H9 (cell line): ENCODE data around the gene MDH1. TPM values are rescaled to one million over a fixed set of nuclear protein-coding genes. Genes with fewer than 3 reads are reported as not detected.

ENCODE experiments used
- DNase-seq: peaks from one replicate; pipeline ENCODE4 v3.0.0-alpha.2; 2017
- H2AFZ ChIP-seq: one replicate; pipeline ENCODE4 v1.6.1; 2013; ENCODE audit warnings: mild to moderate bottlenecking, low read length, control low read depth, moderate library complexity
- H2AK5ac ChIP-seq: 2 replicates; pipeline ENCODE4 v1.6.1; 2013; ENCODE audit warnings: low read length, control low read depth, mixed read lengths; ENCODE audit not compliant: insufficient read length
- H2BK120ac ChIP-seq: one replicate; pipeline ENCODE4 v1.6.1; 2013; ENCODE audit warnings: low read depth, mild to moderate bottlenecking, low read length, control low read depth, inconsistent platforms; ENCODE audit not compliant: poor library complexity, severe bottlenecking
- H2BK12ac ChIP-seq: 2 replicates; pipeline ENCODE4 v1.6.1; 2013; ENCODE audit warnings: low read length, control low read depth, mixed read lengths, low read depth; ENCODE audit not compliant: insufficient read length
- H2BK15ac ChIP-seq: 2 replicates; pipeline ENCODE4 v1.6.1; 2013; ENCODE audit warnings: low read depth, low read length, control low read depth
- H2BK20ac ChIP-seq: one replicate; pipeline ENCODE4 v1.6.1; 2013; ENCODE audit warnings: low read depth, mild to moderate bottlenecking, low read length, control low read depth, inconsistent platforms; ENCODE audit not compliant: poor library complexity, severe bottlenecking
- H2BK5ac ChIP-seq: 2 replicates; pipeline ENCODE4 v1.6.1; 2013; ENCODE audit warnings: low read length, control low read depth, mixed read lengths; ENCODE audit not compliant: insufficient read length
- H3K14ac ChIP-seq: 2 replicates; pipeline ENCODE4 v1.6.1; 2013; ENCODE audit warnings: low read length, control low read depth; ENCODE audit not compliant: insufficient read depth
- H3K18ac ChIP-seq: 2 replicates; pipeline ENCODE4 v1.6.1; 2013; ENCODE audit warnings: low read depth, mild to moderate bottlenecking, mixed read lengths, low read length, control low read depth; ENCODE audit not compliant: insufficient read length
- H3K23ac ChIP-seq: 2 replicates; pipeline ENCODE4 v1.6.1; 2013; ENCODE audit warnings: low read length, control low read depth, mixed read lengths, low read depth; ENCODE audit not compliant: insufficient read length
- H3K23me2 ChIP-seq: 2 replicates; pipeline ENCODE4 v1.6.1; 2013; ENCODE audit warnings: low read depth, mild to moderate bottlenecking, mixed read lengths, low read length, control low read depth; ENCODE audit not compliant: insufficient read length, poor library complexity, severe bottlenecking
- H3K27ac ChIP-seq: 2 replicates; pipeline ENCODE4 v1.5.1; 2013; ENCODE audit warnings: low read length, control low read depth, mixed read lengths, low read depth; ENCODE audit not compliant: insufficient read length
- H3K27me3 ChIP-seq: 2 replicates; pipeline ENCODE4 v1.6.1; 2013; ENCODE audit warnings: low read length, control low read depth, inconsistent platforms; ENCODE audit not compliant: insufficient read depth
- H3K4ac ChIP-seq: 2 replicates; pipeline ENCODE4 v1.6.1; 2013; ENCODE audit warnings: low read depth, mild to moderate bottlenecking, control low read depth, inconsistent platforms, low read length, moderate library complexity
- H3K4me1 ChIP-seq: 2 replicates; pipeline ENCODE4 v1.6.1; 2013; ENCODE audit warnings: low read length, control low read depth, inconsistent platforms; ENCODE audit not compliant: insufficient read depth
- H3K4me2 ChIP-seq: 2 replicates; pipeline ENCODE4 v1.6.1; 2013; ENCODE audit warnings: low read length, control low read depth, mixed read lengths; ENCODE audit not compliant: insufficient read length, insufficient read depth
- H3K56ac ChIP-seq: 2 replicates; pipeline ENCODE4 v1.6.1; 2013; ENCODE audit warnings: low read depth, mild to moderate bottlenecking, mixed read lengths, low read length, control low read depth; ENCODE audit not compliant: insufficient read length
- H3K79me1 ChIP-seq: 2 replicates; pipeline ENCODE4 v1.6.1; 2013; ENCODE audit warnings: low read depth, mild to moderate bottlenecking, moderate library complexity, low read length, control low read depth, inconsistent platforms; ENCODE audit not compliant: insufficient read depth, poor library complexity, severe bottlenecking
- H3K79me2 ChIP-seq: 2 replicates; pipeline ENCODE4 v1.6.1; 2013; ENCODE audit warnings: low read length, control low read depth, inconsistent platforms; ENCODE audit not compliant: insufficient read depth
- H3K9ac ChIP-seq: 2 replicates; pipeline ENCODE4 v1.6.1; 2013; ENCODE audit warnings: low read length, control low read depth, mixed read lengths; ENCODE audit not compliant: insufficient read length; ENCODE audit errors: extremely low read depth
- H3K9me3 ChIP-seq: one replicate; pipeline ENCODE4 v1.6.1; 2013; ENCODE audit warnings: low read depth, low read length, inconsistent platforms; ENCODE audit not compliant: control insufficient read depth
- H3T11ph ChIP-seq: one replicate; pipeline ENCODE4 v1.6.1; 2013; ENCODE audit warnings: mild to moderate bottlenecking, low read length, control low read depth, inconsistent platforms
- H4K20me1 ChIP-seq: one replicate; pipeline ENCODE4 v1.6.1; 2013; ENCODE audit not compliant: control insufficient read depth, insufficient read length, insufficient read depth
- H4K5ac ChIP-seq: 2 replicates; pipeline ENCODE4 v1.6.1; 2013; ENCODE audit warnings: low read depth, mild to moderate bottlenecking, mixed read lengths, low read length, control low read depth; ENCODE audit not compliant: insufficient read length
- H4K8ac ChIP-seq: replicated peaks from 2 replicates; pipeline ENCODE4 v1.6.1; 2013; ENCODE audit warnings: low read length, control low read depth, mixed read lengths, low read depth; ENCODE audit not compliant: insufficient read length
- H4K91ac ChIP-seq: 2 replicates; pipeline ENCODE4 v1.6.1; 2013; ENCODE audit warnings: low read depth, mild to moderate bottlenecking, moderate library complexity, mixed read lengths, low read length, control low read depth; ENCODE audit not compliant: insufficient read length
- H3K27ac Mint-ChIP-seq, 3 experiments: 2 replicates in 2 of 3; 3 replicates in 1 of 3; pipeline ENCODE4 v1.8.0; 2020 to 2021; ENCODE audit warnings: mixed read lengths in 3 of 3, mild to moderate bottlenecking in 1 of 3, moderate library complexity in 1 of 3
- H3K27me3 Mint-ChIP-seq: 2 replicates; pipeline ENCODE4 v1.8.0; 2021; ENCODE audit warnings: low read depth, mild to moderate bottlenecking, moderate library complexity, mixed read lengths
- H3K36me3 Mint-ChIP-seq, 3 experiments: 2 replicates in 2 of 3; 3 replicates in 1 of 3; pipeline ENCODE4 v1.8.0; 2020 to 2021; ENCODE audit warnings: low read depth in 3 of 3, mixed read lengths in 3 of 3; ENCODE audit not compliant: insufficient read depth in 1 of 3
- H3K4me1 Mint-ChIP-seq, 2 experiments: 2 replicates each; pipeline ENCODE4 v1.8.0; 2020; ENCODE audit warnings: mixed read lengths in 2 of 2
- H3K4me3 Mint-ChIP-seq, 2 experiments: 2 replicates in 1 of 2; 3 replicates in 1 of 2; pipeline ENCODE4 v1.8.0; 2020 to 2021; ENCODE audit warnings: mild to moderate bottlenecking in 2 of 2, mixed read lengths in 2 of 2, moderate library complexity in 1 of 2
- H3K9me3 Mint-ChIP-seq, 2 experiments: 2 replicates in 1 of 2; 3 replicates in 1 of 2; pipeline ENCODE4 v1.8.0; 2020; ENCODE audit warnings: mild to moderate bottlenecking in 2 of 2, mixed read lengths in 2 of 2, moderate library complexity in 1 of 2
- WGBS: extraction: QIAGEN DNeasy Blood & Tissue Kit; methylation state at CpG from one replicate; pipeline ENCODE4 v1.1.7; 2013; ENCODE audit warnings: missing lambda C conversion rate, low lambda C conversion rate, mixed read lengths; ENCODE audit not compliant: insufficient read length; ENCODE audit errors: extremely low coverage; 5-methylcytosine and 5-hydroxymethylcytosine counted together
- total RNA-seq: library from RNA; stranded (reverse); gene quantifications from 2 replicates; pipeline ENCODE4 v1.2.1, GENCODE V29; 2021
- TF ChIP-seq, protein P1 (sequence below): fragments of 200-600 bp; sonication (generic); conservative IDR thresholded peaks from 3 replicates; pipeline ENCODE4 v1.8.0; 2021; ENCODE audit warnings: antibody characterized with exemption, mild to moderate bottlenecking

MDH1 gene
- total RNA-seq, 1 experiment from 2014 or later, result 324 TPM

DNA sequence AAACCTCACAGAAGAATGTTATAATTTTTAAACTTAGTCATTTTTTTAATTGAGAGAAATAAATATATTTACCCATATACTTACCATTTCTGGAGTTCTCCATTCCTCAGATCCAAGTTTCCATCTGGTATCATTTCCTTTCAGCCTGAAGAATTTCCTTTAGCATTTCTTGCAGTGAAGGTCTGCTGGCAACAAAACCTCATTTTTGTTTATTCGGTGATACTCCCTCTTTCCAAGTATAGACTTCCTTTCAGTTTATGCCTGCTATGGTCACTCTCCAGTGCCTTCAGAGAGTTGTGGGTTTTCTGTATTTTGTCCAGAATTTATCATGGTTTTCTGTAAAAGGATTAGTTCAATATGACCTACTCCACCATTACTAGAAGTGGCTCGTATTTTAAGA, 17.5 kb upstream of the MDH1 start:
- Histone ChIP-seq H3K23me2 (no peaks in the 10 kb centered on the region), H4K5ac (no peak overlapping the region), H2BK20ac (no peak overlapping the region), H3K4ac (no peak overlapping the region), H2BK120ac (no peak overlapping the region), H3K79me1 (no peaks in the 10 kb centered on the region), H3K79me2 (no peaks in the 10 kb centered on the region; the same call in 1 of the 2 replicates), H3K56ac (no peak overlapping the region), H4K20me1 (no peaks in the 10 kb centered on the region), H3T11ph (no peak overlapping the region), H2BK15ac (no peak overlapping the region), H2BK12ac (no peak overlapping the region), H3K9me3 (no peaks in the 10 kb centered on the region), H3K4me2 (no peak overlapping the region), H3K14ac (no peak overlapping the region), H3K4me1 (peaks cover 3% of the 10 kb centered on the region), H2AFZ (no peak overlapping the region), H3K9ac (no peak overlapping the region), H3K23ac (no peak overlapping the region), H3K27me3 (no peaks in the 10 kb centered on the region), H2AK5ac (no peak overlapping the region), H2BK5ac (no peak overlapping the region), H4K91ac (no peak overlapping the region), H3K18ac (no peak overlapping the region), H3K27ac (no peak overlapping the region), H4K8ac (no peak overlapping the region)
- DNase-seq, result no peak
- Mint-ChIP-seq H3K27me3 (no peaks in the 10 kb centered on the region), H3K36me3 (peaks cover 29 to 53% (median 29%) of the 10 kb centered on the region in 3 experiments), H3K9me3 (peaks cover 19 to 27% of the 10 kb centered on the region in 2 experiments), H3K4me1 (peaks cover 56 to 71% of the 10 kb centered on the region in 2 experiments), H3K27ac (peak overlapping the region in 2 of 3 experiments; percentile 28 to 77; a peak in 4 of 7 replicates), H3K4me3 (no peak overlapping the region)
- TF ChIP-seq, protein P1, sequence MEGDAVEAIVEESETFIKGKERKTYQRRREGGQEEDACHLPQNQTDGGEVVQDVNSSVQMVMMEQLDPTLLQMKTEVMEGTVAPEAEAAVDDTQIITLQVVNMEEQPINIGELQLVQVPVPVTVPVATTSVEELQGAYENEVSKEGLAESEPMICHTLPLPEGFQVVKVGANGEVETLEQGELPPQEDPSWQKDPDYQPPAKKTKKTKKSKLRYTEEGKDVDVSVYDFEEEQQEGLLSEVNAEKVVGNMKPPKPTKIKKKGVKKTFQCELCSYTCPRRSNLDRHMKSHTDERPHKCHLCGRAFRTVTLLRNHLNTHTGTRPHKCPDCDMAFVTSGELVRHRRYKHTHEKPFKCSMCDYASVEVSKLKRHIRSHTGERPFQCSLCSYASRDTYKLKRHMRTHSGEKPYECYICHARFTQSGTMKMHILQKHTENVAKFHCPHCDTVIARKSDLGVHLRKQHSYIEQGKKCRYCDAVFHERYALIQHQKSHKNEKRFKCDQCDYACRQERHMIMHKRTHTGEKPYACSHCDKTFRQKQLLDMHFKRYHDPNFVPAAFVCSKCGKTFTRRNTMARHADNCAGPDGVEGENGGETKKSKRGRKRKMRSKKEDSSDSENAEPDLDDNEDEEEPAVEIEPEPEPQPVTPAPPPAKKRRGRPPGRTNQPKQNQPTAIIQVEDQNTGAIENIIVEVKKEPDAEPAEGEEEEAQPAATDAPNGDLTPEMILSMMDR, result no peak
- no CpG with 5 or more reads among the region's 2 CpGs for WGBS
